A549 (cell line): Measurements from ENCODE around the gene GYS1.

Experiments used
- CBX8 ChIP-seq: fragments of 200-600 bp; sonication (generic); IDR thresholded peaks from 2 replicates; pipeline ENCODE4 v1.6.1; 2016
- CHD4 ChIP-seq: fragments of 200-600 bp; sonication (generic); IDR thresholded peaks from 2 replicates; pipeline ENCODE4 v1.6.1; 2016; ENCODE audit warnings: antibody characterized with exemption, mild to moderate bottlenecking, borderline replicate concordance
- E2F6 ChIP-seq: IDR thresholded peaks from 2 replicates; pipeline ENCODE4 v1.6.1; 2012; ENCODE audit warnings: low read depth, borderline replicate concordance
- EP300 ChIP-seq, 2 experiments: fragments of >200 bp; sonication (Bioruptor Twin); formaldehyde crosslinking; IDR thresholded peaks; 2 replicates in 1 of 2; 3 replicates in 1 of 2; pipeline ENCODE4 v1.6.1; 2016 to 2017
- FOSB ChIP-seq: fragments of 250-450 bp; sonication (Bioruptor Pico); IDR thresholded peaks from 2 replicates; pipeline ENCODE4 v1.5.0; 2020; ENCODE audit warnings: mild to moderate bottlenecking, moderate library complexity
- HDAC2 ChIP-seq: fragments of 200-600 bp; sonication (generic); IDR thresholded peaks from 2 replicates; pipeline ENCODE4 v1.6.1; 2016
- HOXB5 ChIP-seq: fragments of 250-450 bp; sonication (Bioruptor Pico); IDR thresholded peaks from 2 replicates; pipeline ENCODE4 v1.5.0; 2020; ENCODE audit warnings: mild to moderate bottlenecking, moderate library complexity
- JUN ChIP-seq, 2 experiments: fragments of >200 bp; sonication (Bioruptor Twin); formaldehyde crosslinking; IDR thresholded peaks; 2 replicates in 1 of 2; 3 replicates in 1 of 2; pipeline ENCODE4 v1.6.1; 2016 to 2017
- JUNB ChIP-seq: fragments of >200 bp; sonication (Bioruptor Twin); formaldehyde crosslinking; IDR thresholded peaks from 2 replicates; pipeline ENCODE4 v1.6.1; 2016
- POLR2A ChIP-seq: IDR thresholded peaks from 2 replicates; pipeline ENCODE4 v1.6.1; 2012; ENCODE audit warnings: mild to moderate bottlenecking, low read length
- RCOR1 ChIP-seq: fragments of 150-350 bp; IDR thresholded peaks from 2 replicates; pipeline ENCODE4 v1.6.1; 2014; ENCODE audit warnings: antibody characterized with exemption, low read length, low read depth
- RFX5 ChIP-seq: fragments of 450-650 bp; IDR thresholded peaks from 2 replicates; pipeline ENCODE4 v1.7.1; 2014; ENCODE audit warnings: antibody characterized with exemption, mild to moderate bottlenecking, moderate library complexity
- TFCP2L1 ChIP-seq: fragments of 250-450 bp; sonication (Bioruptor Pico); IDR thresholded peaks from 2 replicates; pipeline ENCODE4 v1.5.0; 2021; ENCODE audit warnings: mild to moderate bottlenecking
- TF ChIP-seq, protein P1 (sequence below): fragments of >200 bp; sonication (Bioruptor Twin); formaldehyde crosslinking; IDR thresholded peaks from 3 replicates; pipeline ENCODE4 v1.5.1; 2016

GRCh38 chr19:49009828-49010227 is 16.7 kb upstream of the GYS1 start:
- no peak for TF ChIP-seq EP300 (IDR thresholded peaks at IDR 0.05)
- no peak for TF ChIP-seq POLR2A
- TF ChIP-seq E2F6, result no peak
- TF ChIP-seq, protein P1, sequence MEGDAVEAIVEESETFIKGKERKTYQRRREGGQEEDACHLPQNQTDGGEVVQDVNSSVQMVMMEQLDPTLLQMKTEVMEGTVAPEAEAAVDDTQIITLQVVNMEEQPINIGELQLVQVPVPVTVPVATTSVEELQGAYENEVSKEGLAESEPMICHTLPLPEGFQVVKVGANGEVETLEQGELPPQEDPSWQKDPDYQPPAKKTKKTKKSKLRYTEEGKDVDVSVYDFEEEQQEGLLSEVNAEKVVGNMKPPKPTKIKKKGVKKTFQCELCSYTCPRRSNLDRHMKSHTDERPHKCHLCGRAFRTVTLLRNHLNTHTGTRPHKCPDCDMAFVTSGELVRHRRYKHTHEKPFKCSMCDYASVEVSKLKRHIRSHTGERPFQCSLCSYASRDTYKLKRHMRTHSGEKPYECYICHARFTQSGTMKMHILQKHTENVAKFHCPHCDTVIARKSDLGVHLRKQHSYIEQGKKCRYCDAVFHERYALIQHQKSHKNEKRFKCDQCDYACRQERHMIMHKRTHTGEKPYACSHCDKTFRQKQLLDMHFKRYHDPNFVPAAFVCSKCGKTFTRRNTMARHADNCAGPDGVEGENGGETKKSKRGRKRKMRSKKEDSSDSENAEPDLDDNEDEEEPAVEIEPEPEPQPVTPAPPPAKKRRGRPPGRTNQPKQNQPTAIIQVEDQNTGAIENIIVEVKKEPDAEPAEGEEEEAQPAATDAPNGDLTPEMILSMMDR, result no peak
- TF ChIP-seq CBX8, result no peak
- TF ChIP-seq HDAC2, result no peak
- no peak for TF ChIP-seq JUNB
- no peak for TF ChIP-seq HOXB5 (CRISPR knock-in tag)
- TF ChIP-seq TFCP2L1 (CRISPR knock-in tag), result no peak
- no peak for TF ChIP-seq RCOR1
- no peak for TF ChIP-seq RFX5
- TF ChIP-seq CHD4, result no peak
- no peak for TF ChIP-seq FOSB
- TF ChIP-seq JUN (IDR thresholded peaks at IDR 0.05), result no peak
